Peyer's patch (tissue), 4 donors: ENCODE results near the gene AIG1.

Experiments
- CTCF ChIP-seq, 6 experiments: fragments of 450-650 bp in 4 of 6; fragments of 200-600 bp in 2 of 6; sonication (generic) in 1 of 6; IDR thresholded peaks; one replicate each; pipeline ENCODE4 v1.5.1; 2017 to 2019; ENCODE audit warnings: antibody characterized with exemption in 6 of 6, mild to moderate bottlenecking in 3 of 6, moderate library complexity in 1 of 6
- POLR2A ChIP-seq, 2 donors: fragments of 450-650 bp; IDR thresholded peaks; one replicate each; pipeline ENCODE4 v1.5.1; 2017; ENCODE audit warnings: antibody characterized with exemption in 2 of 2, mild to moderate bottlenecking in 2 of 2, moderate library complexity in 2 of 2

GRCh38 chr6:143339223-143339622 lies 278.5 kb downstream of the AIG1 start:
- TF ChIP-seq CTCF (IDR thresholded peaks at IDR 0.05) (no peak), POLR2A (IDR thresholded peaks at IDR 0.05) (no peak)
